GM23338 (cell line): Measurements from ENCODE around the gene DXO. TPM values are rescaled to one million over a fixed set of nuclear protein-coding genes. Genes with fewer than 3 reads are reported as not detected.

Experiments used
- ATAC-seq: fragments of 200-7000 bp; cut with Tn5 transposase; 3 replicates; pipeline ENCODE4 v1.9.1; 2020
- DNase-seq: peaks from one replicate; pipeline ENCODE4 v3.0.0-alpha.2; 2015; ENCODE audit warnings: low spot score
- H2AFZ ChIP-seq: fragments of 200-600 bp; sonication (generic); 2 replicates; pipeline ENCODE4 v1.8.0; 2016; ENCODE audit warnings: antibody characterized with exemption, mild to moderate bottlenecking, moderate library complexity
- H3F3A ChIP-seq: fragments of 200-600 bp; sonication (generic); replicated peaks from 2 replicates; pipeline ENCODE4 v1.8.0; 2017; ENCODE audit warnings: antibody characterized with exemption, mixed run types, low read depth
- H3K27ac ChIP-seq: fragments of 200-600 bp; sonication (generic); 2 replicates; pipeline ENCODE4 v1.6.1; 2016; ENCODE audit warnings: low read depth
- H3K27me3 ChIP-seq: fragments of 200-600 bp; sonication (generic); 2 replicates; pipeline ENCODE4 v1.8.0; 2016; ENCODE audit warnings: mild to moderate bottlenecking, mixed run types, moderate library complexity; ENCODE audit not compliant: insufficient read depth
- H3K36me3 ChIP-seq: fragments of 200-600 bp; sonication (generic); 2 replicates; pipeline ENCODE4 v1.8.0; 2016; ENCODE audit warnings: mild to moderate bottlenecking; ENCODE audit not compliant: insufficient read depth
- H3K4me1 ChIP-seq: fragments of 200-600 bp; sonication (generic); 2 replicates; pipeline ENCODE4 v1.8.0; 2016; ENCODE audit warnings: mild to moderate bottlenecking, moderate library complexity; ENCODE audit not compliant: insufficient read depth
- H3K4me2 ChIP-seq: fragments of 200-600 bp; sonication (generic); 2 replicates; pipeline ENCODE4 v1.7.1; 2017; ENCODE audit warnings: mixed run types
- H3K4me3 ChIP-seq: fragments of 200-600 bp; sonication (generic); 2 replicates; pipeline ENCODE4 v1.6.1; 2016; ENCODE audit warnings: mixed run types
- H3K79me2 ChIP-seq: fragments of 200-600 bp; sonication (generic); replicated peaks from 2 replicates; pipeline ENCODE4 v1.8.0; 2017; ENCODE audit warnings: mild to moderate bottlenecking; ENCODE audit not compliant: insufficient read depth
- H3K9me2 ChIP-seq: fragments of 200-600 bp; sonication (generic); 2 replicates; pipeline ENCODE4 v1.8.0; 2017; ENCODE audit not compliant: insufficient read depth
- H4K20me1 ChIP-seq: fragments of 200-600 bp; sonication (generic); replicated peaks from 2 replicates; pipeline ENCODE4 v1.8.0; 2017; ENCODE audit warnings: mild to moderate bottlenecking; ENCODE audit not compliant: insufficient read depth
- H3K27ac Mint-ChIP-seq: 2 replicates; pipeline ENCODE4 v1.8.0; 2020; ENCODE audit warnings: inconsistent platforms, mild to moderate bottlenecking, moderate library complexity, mixed read lengths
- H3K27me3 Mint-ChIP-seq: 3 replicates; pipeline ENCODE4 v1.8.0; 2022; ENCODE audit warnings: low read depth, mild to moderate bottlenecking, moderate library complexity, mixed read lengths, inconsistent platforms; ENCODE audit not compliant: insufficient read depth, poor library complexity
- H3K36me3 Mint-ChIP-seq: 3 replicates; pipeline ENCODE4 v1.8.0; 2021; ENCODE audit warnings: low read depth, mild to moderate bottlenecking, inconsistent platforms, moderate library complexity, mixed read lengths
- H3K4me1 Mint-ChIP-seq: 3 replicates; pipeline ENCODE4 v1.8.0; 2020; ENCODE audit warnings: mild to moderate bottlenecking, inconsistent platforms, mixed read lengths
- H3K4me3 Mint-ChIP-seq: 3 replicates; pipeline ENCODE4 v1.8.0; 2021; ENCODE audit warnings: moderate library complexity, mild to moderate bottlenecking, inconsistent platforms, mixed read lengths
- H3K9me3 Mint-ChIP-seq: 3 replicates; pipeline ENCODE4 v1.8.0; 2020; ENCODE audit warnings: moderate library complexity, mild to moderate bottlenecking, inconsistent platforms, mixed read lengths
- CREB1 ChIP-seq: fragments of 250-450 bp; sonication (Bioruptor Pico); IDR thresholded peaks from 2 replicates; pipeline ENCODE4 v1.5.0; 2020; ENCODE audit warnings: low read depth, mild to moderate bottlenecking, moderate library complexity
- CTCF ChIP-seq, 2 experiments: fragments of 200-600 bp in 1 of 2; sonication (generic) in 1 of 2; conservative IDR thresholded peaks; 2 replicates each; pipeline versions ENCODE4 v1.5.1 to v1.6.1; 2016 to 2017; ENCODE audit warnings: antibody characterized with exemption in 2 of 2, low read depth in 2 of 2, mild to moderate bottlenecking in 2 of 2, moderate library complexity in 1 of 2
- ETS1 ChIP-seq: IDR thresholded peaks from 2 replicates; pipeline ENCODE4 v1.6.1; 2016; ENCODE audit warnings: antibody characterized with exemption
- EZH2 ChIP-seq: fragments of 200-600 bp; sonication (generic); IDR thresholded peaks from one replicate; pipeline ENCODE4 v1.8.0; 2017; ENCODE audit warnings: antibody characterized with exemption, mild to moderate bottlenecking, low read depth; ENCODE audit not compliant: unreplicated experiment
- EZH2phosphoT487 ChIP-seq: fragments of 200-600 bp; sonication (generic); IDR thresholded peaks from one replicate; pipeline ENCODE4 v1.8.1; 2018; ENCODE audit warnings: antibody characterized with exemption; ENCODE audit not compliant: unreplicated experiment
- JUNB ChIP-seq: IDR thresholded peaks from one replicate; pipeline ENCODE4 v1.6.1; 2016; ENCODE audit warnings: antibody characterized with exemption; ENCODE audit not compliant: unreplicated experiment
- NANOG ChIP-seq: IDR thresholded peaks from 2 replicates; pipeline ENCODE4 v1.6.1; 2016; ENCODE audit warnings: antibody characterized with exemption, borderline replicate concordance
- POLR2AphosphoS5 ChIP-seq: IDR thresholded peaks from 2 replicates; pipeline ENCODE4 v1.6.1; 2016; ENCODE audit warnings: antibody characterized with exemption, low read depth
- REST ChIP-seq: IDR thresholded peaks from one replicate; pipeline ENCODE4 v1.6.1; 2018; ENCODE audit warnings: antibody characterized with exemption; ENCODE audit not compliant: unreplicated experiment
- STAT1 ChIP-seq: IDR thresholded peaks from one replicate; pipeline ENCODE4 v1.6.1; 2016; ENCODE audit warnings: antibody characterized with exemption; ENCODE audit not compliant: unreplicated experiment
- ZNF114 ChIP-seq: fragments of 250-450 bp; sonication (Bioruptor Pico); IDR thresholded peaks from 2 replicates; pipeline ENCODE4 v1.5.0; 2020; ENCODE audit warnings: mild to moderate bottlenecking, moderate library complexity
- ZNF331 ChIP-seq: fragments of 250-450 bp; sonication (Bioruptor Pico); IDR thresholded peaks from 2 replicates; pipeline ENCODE4 v1.5.0; 2020; ENCODE audit warnings: low read depth, mild to moderate bottlenecking, moderate library complexity
- ZNF462 ChIP-seq: fragments of 250-450 bp; sonication (Bioruptor Pico); IDR thresholded peaks from 2 replicates; pipeline ENCODE4 v1.5.0; 2020; ENCODE audit warnings: mild to moderate bottlenecking, moderate library complexity
- polyA plus RNA-seq: library from polyadenylated mRNA; unstranded; fragments of >200 nt; fragmentation: Nextera tagmentation; extraction: Ambion mirVana; gene quantifications from 2 replicates; pipeline ENCODE4 v1.2.1, GENCODE V29; 2016
- total RNA-seq: library from RNA; depleted of rRNA; stranded (reverse); fragments of >200 nt; shearing (Covaris generic); gene quantifications from 2 replicates; pipeline ENCODE4 v1.2.3, GENCODE V29; 2014

Gene DXO
- total and polyA plus RNA-seq, 2 experiments from 2014 or later = 15.6 to 19.7 TPM

GRCh38 chr6:31933537-31933936 is 38.4 kb downstream of the DXO start:
- H3K27ac Mint-ChIP-seq = no peak overlapping the region
- TF ChIP-seq NANOG (no peak), POLR2AphosphoS5 (no peak), CREB1 (CRISPR knock-in tag) (no peak), ETS1 (no peak), ZNF331 (CRISPR knock-in tag) (no peak), JUNB (no peak), REST (no peak), STAT1 (no peak), EZH2 (no peak), CTCF (conservative IDR thresholded peaks at IDR 0.05; ENCODE audit: low read depth in 2 of 2) (no peak), ZNF114 (CRISPR knock-in tag) (no peak), EZH2phosphoT487 (no peak), ZNF462 (CRISPR knock-in tag) (no peak)

More at GRCh38 chr6:31933537-31933936, 38.4 kb downstream of the DXO start:
- Mint-ChIP-seq H3K4me3 (no peak overlapping the region), H3K36me3 (no peaks in the 10 kb centered on the region), H3K9me3 (peaks cover 11% of the 10 kb centered on the region; the same call in 2 of the 3 replicates), H3K27me3 (peaks cover 10% of the 10 kb centered on the region), H3K4me1 (no peaks in the 10 kb centered on the region)
- H3K36me3 ChIP-seq = no peaks in the 10 kb centered on the region
- DNase-seq (no peak), ATAC-seq (no peak)
- no peaks in the 10 kb centered on the region for H4K20me1 ChIP-seq
- peaks cover 4% of the 10 kb centered on the region; the same call in 1 of the 2 replicates for H3K9me2 ChIP-seq
- no peaks in the 10 kb centered on the region for H3F3A ChIP-seq
- no peaks in the 10 kb centered on the region for H3K4me1 ChIP-seq
- H2AFZ ChIP-seq = no peak overlapping the region
- no peak overlapping the region for H3K4me3 ChIP-seq
- H3K79me2 ChIP-seq = no peaks in the 10 kb centered on the region
- H3K27me3 ChIP-seq = no peaks in the 10 kb centered on the region
- no peak overlapping the region for H3K4me2 ChIP-seq
- no peak overlapping the region for H3K27ac ChIP-seq
